GM19025 (cell line): ENCODE results near the gene ZDHHC14.
"Not testable (repeated sequence)": the region's sequence is repeated elsewhere in the genome, so short reads cannot be mapped to it uniquely, and the experiment has no call there.

Source experiments
- ATAC-seq: cut with Tn5 transposase; IDR thresholded peaks from one replicate; pipeline ENCODE4 v1.9.1; 2021; ENCODE audit warnings: mild to moderate bottlenecking, low read depth, moderate library complexity; ENCODE audit not compliant: unreplicated experiment

Gene ZDHHC14

DNA sequence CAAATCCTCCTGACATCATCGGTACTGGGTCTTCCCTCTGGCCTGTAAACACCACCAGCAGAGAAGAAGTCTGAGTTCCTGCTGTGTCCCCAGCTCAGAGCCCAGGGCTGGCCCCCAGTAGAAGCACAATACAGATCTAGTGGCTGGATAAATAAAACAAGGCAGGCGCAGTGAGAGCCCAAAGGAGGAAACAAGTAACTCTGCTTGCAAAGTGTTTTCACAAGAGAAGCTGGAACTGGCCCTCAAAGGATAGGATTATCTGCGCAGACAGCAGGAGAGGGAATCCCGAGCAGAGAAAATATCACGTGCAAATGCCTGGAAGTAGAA, 205.1 kb downstream of the ZDHHC14 start:
- ATAC-seq, result no peak

DNA sequence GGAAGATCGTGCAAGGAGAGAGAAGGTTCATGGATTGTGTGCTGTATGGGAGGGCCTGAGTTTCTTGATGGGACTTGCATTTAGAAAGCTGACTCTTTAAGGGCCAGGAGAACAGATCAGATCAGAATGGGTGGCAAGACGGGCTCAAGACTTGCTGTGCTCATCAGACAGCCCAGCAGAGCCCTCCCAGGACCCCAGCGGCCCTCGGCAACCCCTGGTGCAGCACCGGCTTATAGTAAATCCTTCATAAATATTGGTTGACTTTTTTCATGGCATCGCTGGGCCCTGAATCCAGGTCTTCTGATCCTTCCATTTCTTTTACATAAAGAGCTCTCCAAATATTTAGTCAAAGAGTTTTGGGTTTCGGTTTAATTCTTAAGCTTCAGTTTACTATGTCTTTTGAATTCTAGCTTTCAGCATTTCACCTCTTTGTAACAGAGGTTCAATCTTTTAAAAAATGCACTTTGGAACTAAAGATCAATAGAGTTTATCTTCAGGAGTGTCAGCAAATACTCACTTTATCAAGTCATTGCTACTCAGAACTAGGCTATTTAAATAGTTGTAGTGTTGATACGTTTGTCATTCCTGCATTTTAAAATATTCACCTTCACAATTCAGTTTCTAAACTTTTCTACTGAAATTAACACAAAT, 205.6 kb downstream of the ZDHHC14 start:
- no peak for ATAC-seq

DNA sequence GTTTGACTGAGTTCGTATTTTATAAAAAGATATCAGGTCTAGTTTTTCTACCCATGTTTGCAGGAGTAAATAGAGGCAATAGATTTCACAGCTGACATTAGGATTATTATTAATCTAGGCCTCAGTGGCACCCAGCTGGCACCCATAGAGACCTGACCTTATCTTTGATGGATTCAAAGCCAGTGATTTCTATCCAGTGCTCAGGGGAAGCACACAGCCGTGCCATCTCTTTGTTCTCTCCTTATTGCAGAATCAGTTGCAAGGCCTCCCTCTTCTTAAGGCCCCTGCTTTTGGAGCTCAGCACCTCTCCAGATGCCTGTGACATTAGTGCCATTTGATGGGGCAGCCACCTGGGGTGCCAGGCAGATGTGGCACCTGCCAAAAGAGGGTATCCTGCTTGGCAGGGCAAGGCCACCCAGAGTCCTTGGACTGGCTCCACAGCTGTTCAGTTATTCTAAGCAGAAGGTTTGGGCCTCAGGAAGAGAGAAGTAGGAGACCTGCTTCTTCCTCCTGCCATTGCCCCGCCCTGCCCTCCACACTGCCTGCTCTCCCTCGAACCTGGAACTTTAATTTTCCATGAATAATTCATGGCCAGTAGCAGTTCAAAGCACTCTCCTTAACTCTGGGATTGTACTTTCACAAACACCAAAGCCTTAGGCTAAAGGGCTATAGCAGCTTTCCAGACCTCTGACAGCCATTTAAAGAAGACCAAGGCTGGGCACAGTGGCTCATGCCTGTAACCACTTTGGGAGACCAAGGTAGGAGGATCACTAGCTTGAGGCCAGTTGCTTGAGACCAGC, 206.3 kb downstream of the ZDHHC14 start:
- no peak for ATAC-seq

DNA sequence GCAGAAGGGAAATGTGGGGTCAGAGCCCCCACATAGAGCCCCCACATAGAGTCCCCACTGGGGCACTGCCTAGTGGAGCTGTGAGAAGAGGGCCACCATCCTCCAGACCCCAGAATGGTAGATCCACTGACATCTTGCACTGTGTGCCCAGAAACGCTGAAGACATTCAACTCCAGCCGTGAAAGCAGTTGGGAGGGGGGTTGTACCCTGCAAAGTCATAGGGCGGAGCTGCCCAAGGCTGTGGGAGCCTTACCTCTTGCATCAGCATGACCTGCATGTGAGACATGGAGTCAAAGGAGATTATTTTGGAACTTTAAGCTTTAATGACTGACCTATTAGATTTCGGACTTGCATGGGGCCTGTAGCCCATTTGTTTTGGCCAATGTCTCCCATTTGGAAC, 209.7 kb downstream of the ZDHHC14 start:
- not testable (repeated sequence) for ATAC-seq

DNA sequence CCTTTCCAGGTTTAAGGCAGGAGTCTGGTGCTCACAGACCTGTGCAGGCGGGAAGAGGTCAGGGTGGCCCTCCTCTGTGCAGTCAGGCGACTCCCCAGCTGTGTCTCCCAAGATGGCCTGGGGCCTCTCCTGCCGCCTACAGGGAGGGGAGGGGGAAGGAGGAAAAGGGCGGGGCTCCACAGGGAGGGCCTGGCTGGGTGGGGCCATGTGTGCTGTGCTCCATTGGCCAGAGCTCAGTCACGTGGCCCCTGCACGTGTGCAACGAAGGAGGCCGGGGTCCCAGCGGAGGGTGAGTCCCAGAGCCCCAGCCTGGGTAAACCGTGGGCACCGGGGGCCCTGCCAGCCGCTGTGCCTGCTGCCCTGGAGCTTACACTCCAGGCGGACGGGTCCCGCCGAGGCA, 211.6 kb downstream of the ZDHHC14 start:
- no peak for ATAC-seq

DNA sequence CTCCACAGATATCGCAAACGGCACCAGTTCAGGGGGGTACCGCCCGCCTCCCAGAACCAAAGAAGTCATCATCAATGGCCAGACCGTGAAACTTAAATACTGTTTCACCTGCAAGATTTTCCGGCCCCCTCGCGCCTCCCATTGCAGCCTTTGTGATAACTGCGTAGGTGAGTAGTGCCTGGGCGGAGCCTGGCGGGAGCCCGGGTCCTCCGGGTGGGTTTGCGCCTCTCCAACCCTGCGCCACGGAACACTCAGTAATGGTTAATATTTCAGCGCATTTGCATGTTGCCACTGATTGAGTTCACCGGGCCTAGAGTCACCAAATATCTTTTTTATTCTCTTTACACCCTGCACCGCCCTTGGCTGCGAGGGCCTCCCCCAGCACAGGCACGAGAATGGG, 212.0 kb downstream of the ZDHHC14 start:
- ATAC-seq, result no peak

DNA sequence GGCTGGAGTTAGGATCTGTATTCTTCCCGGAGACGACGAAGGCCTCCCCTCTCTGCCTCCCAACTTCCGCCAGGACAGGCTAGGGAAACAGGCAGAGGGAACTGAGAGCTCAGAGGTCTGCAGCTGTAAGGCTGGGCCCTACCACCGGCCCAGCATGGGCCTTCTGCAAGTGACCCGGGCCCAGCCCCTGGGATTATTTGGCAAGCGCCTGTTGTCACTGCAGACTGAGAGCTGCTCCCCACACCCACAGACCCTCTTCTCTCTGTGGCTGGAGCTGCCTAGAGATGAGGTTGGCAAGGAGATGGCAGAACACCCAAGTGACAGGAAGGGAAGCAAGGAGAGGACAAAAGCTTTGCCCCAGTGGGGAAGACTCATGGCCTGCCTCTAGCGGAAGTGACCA, 212.6 kb downstream of the ZDHHC14 start:
- ATAC-seq, result no peak

DNA sequence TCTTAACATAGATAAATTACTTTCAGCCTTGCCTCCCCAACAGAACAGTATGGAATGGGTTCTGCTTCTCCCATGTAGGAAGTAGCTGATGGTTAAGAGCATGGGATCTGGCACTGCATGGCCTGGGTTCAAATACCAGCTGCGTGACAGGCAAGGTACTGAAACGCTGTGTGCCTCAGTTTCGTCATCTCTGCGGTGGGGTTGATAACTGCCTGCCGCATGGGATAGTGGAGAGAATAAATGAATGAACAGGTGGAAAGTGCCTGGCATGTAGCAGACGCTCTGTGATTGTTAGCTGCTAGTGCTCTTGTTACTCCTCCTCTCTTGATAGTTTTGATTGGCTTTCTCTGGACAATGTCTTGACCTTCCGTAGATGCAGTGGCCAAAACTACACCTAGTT, 213.3 kb downstream of the ZDHHC14 start:
- ATAC-seq, result no peak

DNA sequence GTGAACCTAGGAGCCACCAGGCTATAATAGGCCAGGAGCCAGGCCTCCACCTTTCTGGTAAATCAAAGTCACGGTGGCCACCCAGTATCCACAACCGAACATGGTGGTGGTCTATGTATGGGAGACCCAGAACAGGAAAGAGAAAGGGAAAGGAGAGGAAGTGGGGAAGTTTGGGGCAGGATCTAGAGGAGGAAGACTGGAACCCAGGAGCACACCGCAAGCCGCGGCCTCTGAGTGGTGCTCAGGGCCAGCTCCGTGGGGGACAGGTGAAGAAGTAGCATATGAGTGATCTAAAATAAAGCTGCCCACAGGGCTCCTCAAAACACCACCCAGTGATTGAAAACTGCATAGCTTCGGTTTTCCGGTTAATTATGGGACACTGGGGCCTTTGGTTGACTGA, 214.8 kb downstream of the ZDHHC14 start:
- ATAC-seq, result no peak

DNA sequence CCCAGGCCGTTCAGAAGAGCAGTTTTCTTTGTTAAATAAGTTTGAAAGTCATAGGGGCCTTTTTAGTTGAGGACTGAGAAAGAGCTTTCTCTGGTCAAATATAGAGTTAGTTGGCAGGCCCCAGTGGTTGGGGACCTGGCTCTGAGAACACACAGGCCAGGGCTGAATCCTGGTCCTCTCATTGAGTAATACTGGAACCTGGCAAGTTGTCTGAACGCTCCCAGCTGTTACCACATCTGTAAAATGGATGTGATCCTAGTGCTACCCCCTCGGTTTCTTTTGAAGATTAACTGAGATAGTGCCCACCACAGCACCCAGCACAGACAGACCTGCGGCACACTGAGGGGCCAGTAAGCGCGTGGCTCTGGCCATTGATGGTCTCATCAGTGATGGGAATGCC, 215.5 kb downstream of the ZDHHC14 start:
- ATAC-seq, result no peak

DNA sequence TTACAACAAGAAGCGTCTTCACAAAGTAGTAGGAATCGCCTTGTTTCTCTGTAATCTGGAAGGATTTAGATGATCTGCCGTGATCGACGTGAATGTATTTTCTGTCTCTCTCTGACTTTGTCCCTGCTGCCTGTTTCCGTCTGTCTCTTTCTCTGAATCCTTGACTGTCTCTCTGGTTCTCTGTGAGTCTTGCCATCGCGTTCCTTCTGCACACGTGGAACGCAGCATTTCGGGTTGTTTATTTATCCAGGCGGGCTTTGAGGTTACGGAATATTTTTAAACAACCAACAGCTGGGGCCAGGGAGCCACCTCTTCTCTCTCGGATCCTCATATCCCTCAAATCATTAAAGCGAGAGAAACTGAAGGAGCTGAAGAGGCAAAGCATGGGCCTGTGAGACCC, 215.9 kb downstream of the ZDHHC14 start:
- no peak for ATAC-seq

DNA sequence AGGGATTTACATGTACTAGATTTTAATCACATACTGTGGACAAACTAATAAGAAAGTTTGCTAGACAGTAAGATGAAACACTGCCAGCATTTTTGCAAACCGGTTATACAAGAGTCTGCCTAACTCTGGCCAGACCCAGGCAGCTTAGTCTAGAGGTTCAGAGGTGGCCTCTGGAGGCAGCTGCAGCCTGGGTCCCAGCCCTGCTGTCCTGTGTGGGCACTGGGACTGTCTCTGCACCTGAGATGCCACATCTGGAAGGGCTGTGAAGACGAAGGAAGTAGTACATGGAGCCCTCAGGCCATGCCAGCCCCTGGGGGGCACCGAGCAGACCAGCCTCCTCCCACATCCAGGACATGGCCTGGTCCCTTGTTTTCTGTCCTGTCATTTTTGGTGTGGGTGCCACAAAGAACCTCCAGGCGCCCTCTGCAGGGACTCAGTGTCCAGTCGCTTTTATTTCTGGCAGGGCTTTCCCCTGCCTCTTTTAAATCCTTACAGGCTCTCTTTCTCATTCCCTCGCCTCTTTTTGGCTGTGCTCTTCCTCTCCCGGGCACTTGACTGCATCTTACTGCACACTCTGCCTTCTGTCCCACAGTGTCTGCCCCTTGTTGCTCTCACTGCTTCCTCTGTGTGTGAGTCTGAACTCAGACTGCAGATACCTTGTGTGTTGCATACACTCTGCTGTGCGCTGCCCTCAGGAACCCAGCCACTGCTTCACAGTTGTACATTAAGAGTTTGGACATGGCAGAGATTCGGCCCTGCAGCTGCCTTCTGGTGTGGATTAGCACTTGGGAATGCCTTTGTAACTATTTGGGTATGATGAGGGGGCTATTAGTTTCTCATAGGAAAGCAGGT, 216.7 kb downstream of the ZDHHC14 start:
- ATAC-seq, result no peak

DNA sequence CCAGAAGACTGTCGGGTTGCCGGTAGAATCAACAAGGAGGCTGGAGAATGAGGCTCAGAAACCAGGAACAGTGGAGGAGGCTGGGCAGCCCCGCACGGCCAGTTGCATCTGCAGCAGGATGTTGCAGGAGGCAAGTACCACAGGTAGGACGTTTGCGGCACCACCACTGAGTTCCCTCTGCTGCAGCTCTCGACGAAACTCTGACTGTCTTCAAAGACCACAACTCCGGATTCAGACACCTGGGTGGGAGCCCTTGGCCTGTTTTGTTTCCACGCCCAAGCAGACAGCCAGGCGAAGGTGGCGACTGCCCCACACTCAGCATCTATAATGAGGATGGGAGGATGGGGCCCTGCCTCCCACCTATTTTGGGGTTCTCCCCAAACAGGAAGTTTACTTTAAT, 218.2 kb downstream of the ZDHHC14 start:
- ATAC-seq, result no peak

DNA sequence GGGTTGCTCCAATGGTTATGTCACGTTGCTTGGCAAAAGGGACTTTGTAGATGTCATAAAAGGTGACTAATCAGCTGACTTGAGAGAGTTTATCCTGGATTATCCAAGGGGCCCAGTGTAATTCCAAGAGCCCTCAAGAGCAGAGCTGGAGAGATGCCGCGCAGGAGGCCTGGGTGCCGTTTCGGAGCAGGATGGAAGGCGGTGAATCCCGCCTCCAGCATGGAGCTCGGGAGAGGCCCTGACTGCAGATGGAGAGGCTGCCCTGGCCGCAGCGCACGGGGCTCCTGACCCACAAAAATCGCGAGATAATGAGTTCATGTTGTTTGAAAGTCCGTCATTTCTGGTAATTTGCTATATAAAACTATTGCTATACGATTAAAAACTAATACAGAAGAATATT, 219.8 kb downstream of the ZDHHC14 start:
- ATAC-seq, result no peak

DNA sequence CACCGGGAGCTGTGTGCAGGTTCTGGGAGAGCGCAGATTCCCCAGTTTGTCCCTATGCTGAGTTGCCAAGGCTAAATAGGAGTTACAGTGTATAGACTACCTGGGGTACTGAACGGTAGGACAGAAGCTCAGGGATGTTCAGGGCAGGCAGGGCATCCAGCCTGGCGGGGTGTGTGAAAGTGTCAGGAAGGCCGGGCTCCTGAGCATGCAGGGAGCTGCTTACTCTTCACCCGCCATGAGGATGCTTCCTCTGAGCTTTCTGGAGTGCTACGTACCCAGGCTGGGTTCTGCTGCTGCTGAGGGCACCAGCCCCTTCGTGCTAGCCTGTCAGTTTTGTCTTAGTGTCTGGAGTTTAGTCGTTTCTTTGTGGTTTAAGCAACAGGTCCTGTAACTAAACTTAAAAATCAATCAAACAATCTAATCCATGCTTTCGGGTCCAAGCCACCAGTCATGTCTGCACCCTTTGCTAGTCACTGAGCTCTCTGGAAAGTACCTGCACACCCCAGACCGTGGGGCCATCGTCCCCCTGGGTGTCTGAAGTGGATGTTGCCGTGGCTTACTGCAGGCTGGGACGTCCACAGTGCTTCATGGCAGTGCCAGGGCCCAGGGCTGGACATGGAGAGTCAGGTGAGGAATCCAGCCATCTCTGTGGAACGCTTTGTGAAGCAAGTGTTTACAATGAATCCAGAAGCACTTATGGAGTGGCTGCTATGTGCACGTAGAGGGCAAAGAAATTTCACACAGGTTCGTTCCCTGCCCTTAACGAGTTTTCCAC, 221.7 kb downstream of the ZDHHC14 start:
- ATAC-seq, result no peak

DNA sequence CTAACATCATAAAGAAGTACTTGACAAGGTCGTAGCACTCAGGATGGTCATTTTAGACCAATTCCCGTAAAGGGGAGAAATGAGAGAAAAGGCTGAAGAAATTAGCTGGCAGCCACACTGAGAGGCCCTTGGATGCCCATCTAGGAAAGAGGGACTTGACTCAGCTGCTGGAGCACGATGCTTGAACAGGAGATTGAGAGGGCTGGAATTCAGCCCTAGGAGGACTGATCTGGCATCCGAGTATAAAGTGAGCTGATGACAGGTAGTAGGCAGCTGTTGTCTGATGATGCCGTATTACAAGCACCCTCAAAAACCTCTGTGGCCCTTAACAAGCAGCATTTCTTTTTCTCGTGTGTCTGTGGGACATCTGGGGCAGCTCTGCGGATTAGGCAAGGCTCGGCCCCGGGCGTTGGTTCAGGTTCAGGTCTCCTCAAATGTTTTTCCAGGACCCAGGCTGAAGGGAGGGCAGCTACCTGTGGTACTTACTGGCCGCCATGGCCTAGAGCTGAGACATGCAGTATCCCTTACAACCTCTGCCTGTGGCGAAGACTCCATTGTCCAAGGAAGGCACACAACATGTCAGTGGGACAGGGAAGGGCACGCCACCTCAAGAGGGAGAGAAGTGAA, 222.4 kb downstream of the ZDHHC14 start:
- no peak for ATAC-seq

DNA sequence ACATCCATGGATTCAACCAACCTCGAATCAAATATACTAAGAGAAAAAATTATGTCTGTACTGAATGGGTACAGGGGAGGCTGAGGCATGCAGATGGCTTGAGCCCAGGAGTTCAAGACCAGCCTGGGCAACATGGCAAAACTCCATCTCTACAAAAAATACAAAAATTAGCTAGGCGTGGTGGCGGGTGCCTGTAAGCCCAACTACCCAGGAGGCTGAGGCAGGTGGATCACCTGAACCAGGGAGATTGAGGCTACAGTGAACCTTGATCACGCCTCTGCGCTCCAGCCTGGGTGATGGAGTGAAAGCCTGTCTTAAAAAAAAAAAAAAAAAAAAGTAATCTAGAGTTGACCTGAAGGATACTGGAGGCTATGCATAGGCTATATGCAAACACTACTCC, 223.0 kb downstream of the ZDHHC14 start:
- no peak for ATAC-seq

DNA sequence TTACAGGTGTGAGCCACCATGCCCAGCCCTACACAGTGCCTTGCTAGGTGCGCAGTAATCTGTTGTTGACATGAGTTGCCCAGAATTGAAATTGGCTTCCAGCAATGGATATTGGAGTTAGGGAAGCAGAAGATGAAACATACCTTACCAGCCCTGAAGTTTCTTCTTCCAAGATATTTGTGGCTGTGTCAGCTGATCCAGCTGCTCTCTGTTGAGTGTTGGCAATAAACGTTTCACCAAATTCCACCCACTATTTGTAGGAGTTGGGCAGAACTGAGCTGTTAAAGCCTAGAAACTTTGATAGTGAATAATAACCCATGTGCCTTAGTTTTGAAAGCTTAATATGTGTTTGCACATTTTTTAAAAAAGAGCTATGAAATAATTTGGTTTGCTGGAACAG, 223.8 kb downstream of the ZDHHC14 start:
- ATAC-seq, result no peak

DNA sequence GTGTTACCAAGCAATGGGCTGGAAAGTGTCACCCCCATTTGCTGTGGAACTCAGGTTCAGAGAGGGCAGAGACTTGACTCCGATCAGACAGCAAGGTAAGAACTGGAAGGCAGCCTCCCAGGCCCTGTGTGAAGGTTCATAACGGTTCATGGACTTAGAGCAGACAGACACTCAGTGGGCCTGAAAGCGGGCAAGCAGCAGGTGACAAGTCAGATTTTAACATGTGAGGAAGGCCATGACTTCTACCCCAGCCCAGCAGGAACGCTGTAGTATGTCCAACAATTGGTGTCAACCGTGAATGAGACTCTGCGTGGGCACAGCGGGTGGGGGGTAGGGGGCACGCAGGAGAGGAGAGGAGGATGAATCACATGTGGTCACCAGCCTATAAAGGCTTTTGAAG, 224.5 kb downstream of the ZDHHC14 start:
- no peak for ATAC-seq

DNA sequence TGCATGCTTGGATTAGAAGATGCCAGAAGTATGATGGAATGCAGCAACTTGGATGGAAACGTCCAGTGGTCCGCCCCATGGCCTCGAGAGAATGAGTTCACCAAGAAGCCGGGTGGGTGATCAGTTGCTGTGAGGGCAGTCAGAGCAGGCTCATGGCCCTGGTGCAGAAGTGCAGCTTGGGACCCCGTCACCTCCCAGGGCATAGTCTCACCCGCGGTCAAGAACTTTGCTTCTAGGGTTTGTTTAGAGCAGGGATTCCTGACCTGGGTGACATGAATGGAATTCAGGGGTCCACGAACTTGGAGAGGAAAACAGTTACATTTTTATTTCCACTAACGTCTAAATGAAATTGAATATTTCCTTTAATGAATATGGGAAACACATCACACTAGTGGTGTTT, 225.5 kb downstream of the ZDHHC14 start:
- ATAC-seq, result no peak
